Stimulated activated CD8-positive, alpha-beta memory T cell treated with anti-CD3 and anti-CD28 coated beads, Interleukin-12 subunit alpha, Interleukin-12 subunit beta, amount 100 ng/mL, for 1 hour (primary cell): Measurements from ENCODE around the gene IRX4.

Experiments
- DNase-seq: peaks from one replicate; pipeline ENCODE4 v3.0.0-alpha.2; 2020; ENCODE audit warnings: low read depth

Gene IRX4

DNA sequence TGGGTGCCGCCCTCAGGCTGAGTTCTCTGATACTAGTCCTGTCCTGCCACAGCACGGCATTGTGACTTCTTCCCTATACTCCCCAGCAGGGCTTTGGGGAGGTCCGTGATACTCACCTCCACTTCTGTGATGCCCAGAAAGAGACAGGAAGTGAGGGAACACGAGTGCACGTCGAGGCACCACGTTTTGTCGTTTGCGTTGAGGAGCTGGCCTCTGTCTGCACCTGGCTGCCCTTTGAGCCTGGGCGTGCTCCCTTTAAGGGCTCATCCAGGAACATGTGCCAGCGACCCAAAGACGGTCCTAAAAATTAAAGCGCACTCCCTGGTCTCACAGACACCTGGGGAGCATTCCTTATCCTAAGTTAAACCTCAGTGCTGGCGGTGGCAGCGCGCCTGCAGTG lies 8.7 kb upstream of the IRX4 start:
- no peak for DNase-seq

DNA sequence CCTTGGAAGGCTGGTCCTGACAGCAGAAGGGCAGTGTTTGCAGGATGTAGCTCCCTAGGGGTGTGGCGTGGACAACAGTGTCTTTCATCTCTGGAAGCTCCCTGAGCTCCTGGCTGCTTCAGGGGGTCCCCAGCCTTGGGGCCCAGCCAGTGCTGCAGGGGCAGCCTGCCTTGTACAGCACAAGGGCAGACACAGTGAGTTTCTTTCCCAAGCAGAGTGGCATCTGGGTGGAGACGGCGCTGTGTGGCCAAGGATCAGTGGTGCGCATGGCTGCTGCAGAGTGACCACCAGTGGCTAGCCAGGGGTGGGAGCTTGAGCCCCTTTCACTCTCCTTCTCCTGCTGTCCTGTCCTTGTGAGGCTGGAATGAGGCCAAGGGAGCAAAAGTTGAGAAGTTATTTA lies 7.6 kb upstream of the IRX4 start:
- no peak for DNase-seq

DNA sequence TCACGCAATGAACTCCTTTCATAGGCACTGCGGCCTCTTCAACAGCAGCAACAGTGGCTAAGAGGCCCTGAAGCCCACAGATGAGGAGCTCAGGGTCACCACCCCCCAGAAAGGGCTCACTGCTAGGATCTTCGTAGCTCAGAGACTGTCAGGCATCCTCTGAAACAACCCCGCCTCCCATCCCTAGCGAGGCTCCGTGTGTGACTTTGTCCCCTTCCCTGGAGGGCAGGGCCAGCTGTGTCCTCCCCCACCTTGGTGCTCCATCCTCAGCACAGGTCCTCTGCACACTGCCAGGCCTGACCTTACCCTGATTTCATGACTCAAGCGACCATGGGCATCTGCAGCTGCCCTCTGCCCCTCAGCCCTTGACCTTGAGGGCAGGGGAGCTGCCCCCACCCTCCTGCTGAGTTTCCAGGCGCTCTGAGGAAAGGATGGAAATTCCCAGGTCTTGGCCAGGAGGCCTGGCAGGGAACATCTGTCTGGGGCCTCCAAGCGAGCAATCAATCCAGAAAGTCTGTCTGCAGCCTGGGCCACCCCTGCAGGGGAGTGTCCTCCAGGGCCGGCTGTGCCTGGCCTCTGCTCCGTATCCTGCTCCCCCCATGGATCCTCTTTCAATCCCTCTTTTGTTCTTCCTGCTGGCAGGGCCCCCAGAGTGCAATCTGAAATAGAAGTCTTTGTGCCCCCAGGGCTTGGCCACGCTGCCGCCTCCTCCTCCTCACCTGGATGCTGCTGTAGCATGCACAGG lies 6.8 kb upstream of the IRX4 start:
- no peak for DNase-seq

DNA sequence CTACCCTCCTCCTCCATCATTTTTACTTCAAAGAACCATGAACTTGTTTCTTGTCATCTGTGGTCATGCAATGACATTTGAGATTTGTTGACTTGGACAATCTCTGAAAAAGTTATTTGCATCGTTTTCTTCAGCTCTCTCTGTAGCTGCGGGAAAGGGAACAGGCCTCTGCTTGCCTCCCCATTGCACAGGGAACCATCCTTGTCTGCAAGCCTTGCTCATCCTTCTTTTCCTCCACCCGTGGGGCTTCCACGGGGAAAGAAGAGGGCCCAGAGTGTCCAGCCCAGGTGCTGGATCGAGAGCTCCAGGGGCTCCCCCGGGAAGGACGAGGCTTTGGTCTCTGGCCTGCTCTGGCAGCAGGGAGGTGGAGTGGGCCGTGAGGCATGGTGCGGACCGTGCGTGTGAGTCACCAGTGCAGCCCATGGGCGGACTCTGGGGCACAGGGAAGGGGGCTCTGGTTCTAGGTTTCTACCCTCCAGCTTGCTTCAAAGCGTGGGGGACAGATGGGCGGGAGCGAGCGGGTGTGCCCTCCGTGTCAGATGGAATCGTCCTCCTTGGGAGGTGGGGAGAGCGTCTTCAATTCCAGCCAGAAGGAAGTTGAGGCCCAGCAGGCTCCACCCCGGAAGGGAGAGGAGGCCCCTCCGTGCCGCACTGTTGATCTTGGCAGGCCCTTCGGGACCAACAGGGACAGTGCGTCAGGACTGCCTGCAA lies 6.0 kb upstream of the IRX4 start:
- DNase-seq: no peak

DNA sequence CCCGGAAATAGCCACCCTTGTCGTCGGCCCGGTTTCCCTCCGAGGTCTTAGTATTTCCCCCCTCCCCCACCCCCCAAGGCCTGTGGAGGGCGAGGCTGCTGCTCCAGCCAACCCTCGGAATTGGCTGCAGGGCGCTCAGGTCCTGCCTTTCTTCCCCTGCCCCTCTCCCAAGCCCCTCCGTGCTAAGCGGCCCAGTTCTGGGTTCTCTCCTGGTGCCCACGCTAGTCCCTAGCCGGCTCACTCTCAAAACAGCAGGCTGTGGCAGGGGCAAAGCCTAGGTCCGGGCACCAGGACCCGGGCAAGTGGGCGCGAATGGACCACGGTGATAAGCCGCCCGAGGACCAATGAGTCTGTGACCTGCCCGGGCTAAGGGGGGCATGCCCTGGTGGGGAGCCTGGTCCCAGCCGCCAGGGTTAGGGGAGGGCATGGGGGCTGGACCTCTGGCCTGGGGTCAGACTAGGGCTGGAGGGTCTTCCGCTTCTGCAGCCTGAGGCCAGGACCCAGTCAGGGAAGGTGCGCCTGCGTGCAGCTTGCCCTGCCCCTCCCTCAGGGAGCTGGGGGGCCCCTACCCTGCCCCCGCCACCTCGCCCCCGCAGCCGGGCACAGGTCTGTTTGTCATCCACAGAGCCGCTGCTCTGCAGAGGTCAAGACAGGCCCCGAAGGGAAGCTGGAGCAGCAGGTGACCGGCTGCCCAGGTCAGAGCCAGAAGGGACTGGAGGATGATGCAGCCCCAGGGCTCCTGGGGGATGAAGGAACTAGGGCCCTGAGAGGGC lies 5.0 kb upstream of the IRX4 start:
- DNase-seq: no peak

DNA sequence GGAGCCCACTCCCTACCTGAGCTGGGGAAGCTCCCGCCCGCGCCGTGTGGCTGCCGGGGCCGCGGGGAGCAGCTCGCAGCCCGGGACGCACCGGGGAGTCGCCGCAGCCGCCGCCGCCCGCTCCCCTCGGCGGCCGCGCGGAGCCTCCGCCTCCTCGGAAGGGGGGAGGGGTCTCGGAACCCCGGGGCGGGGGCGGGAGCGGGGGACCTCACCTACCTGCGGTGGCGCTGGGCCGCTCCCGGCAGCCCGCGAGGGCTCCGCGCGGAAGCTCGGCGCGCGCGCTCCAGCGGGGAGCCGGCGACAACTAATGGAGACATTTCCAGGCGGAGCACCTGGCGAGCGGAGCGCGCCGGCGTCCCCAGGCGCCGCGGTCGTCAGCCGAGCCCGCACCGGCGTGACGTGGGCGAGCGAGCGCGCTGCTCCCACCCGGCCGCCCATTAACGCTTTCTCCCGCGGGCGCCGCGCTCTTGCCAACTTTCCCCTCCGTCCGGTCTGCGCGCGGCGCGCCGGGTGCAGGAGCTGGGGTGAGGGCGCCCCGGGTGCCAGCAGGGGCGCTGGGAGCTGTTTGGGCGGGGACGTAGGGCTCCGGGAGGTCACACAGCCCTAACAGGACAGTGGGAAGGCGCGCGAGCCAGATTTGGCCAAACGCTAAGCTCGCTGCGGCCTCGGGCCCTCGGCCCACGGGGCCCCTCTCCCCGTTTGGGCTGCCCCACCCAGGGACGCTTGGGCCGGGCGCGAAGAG lies 4.3 kb upstream of the IRX4 start:
- DNase-seq: no peak

DNA sequence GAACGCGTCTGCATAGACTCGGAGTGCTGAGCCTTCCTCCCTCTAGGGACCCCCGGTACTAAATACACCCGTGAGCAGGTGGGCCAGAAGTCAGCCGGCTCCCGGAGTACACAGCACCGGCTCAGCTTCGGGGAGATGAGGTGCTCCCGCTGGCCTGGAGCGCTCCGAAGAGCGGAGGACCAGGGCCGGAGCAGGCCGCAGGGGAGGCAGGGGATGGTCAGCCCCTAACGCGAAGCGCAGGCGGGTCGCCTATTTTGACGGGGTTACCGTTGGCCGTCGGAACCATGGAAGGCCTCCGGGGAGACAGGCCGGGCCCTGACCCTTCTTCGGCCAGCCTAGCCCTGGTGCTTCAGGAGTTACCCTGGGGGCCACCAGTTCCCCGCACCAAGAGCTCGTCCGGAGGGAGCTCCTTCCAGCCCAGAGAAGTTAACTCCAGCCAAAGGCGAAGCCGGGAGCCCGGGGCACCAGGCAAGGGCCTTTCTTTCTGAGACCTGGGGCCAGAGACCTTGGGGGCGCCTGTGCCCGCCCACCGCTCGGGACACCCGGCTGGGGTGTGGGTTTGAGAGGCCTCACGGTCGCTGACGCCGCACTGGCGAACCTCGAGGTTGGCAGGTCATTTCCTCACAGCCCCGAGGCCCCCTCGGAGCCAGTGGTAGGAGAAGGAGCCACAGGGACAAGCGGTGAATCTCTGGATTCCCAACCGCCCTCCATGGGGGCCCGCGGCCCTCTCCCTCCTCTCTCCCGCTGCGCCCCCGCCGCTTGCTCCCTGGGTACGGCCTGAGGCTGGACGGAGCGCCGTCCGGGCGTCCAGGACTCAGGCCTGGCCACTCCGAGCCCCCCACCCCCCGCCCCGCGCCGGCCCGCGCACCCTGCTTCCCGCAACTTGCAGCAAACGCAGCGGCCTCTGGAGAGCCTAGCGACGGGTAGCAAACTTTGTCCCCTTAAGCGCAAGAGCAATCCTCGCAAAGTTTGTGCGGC lies 3.4 kb upstream of the IRX4 start:
- no peak for DNase-seq

- no peak for DNase-seq
Observed at GRCh38 chr5:1885404-1885755, 2.7 kb upstream of the IRX4 start.

- DNase-seq: no peak
Observed at GRCh38 chr5:1884678-1885403, 2.1 kb upstream of the IRX4 start.

DNA sequence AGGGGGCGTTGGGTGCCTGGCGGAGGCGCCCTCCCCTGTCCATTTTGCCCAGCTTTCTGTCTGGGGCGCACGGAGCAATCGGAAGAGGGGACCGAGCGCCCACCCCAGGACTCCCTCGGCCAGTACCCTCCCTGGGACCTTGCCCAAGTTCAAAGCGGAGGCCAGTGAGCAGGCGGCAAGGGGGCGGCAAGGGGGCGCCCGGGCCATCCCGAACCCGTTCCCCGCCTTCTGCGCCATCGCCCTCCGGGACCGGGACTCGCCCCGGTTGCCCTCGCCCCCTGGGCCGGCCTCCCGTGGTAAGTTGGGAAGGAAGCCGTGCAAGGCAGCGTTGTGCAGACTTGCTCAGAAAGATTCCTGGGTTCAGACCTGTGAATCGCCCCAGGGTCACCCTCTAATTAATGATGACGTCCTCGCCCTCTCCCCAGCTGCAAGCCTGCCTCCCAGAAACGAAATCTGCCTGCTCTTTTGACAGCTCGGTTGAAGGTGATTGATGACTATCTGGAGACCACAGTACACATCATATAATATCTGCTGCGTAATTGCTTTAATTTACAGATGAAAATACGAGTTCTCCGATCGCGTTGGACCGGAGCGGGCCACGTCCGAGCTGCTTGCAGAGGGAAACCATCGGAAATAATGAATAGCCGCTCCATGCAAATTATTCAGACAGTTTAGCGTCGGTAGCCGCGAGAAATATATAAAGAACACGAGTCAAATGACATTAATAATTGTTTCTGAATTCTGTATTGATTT lies 1.4 kb upstream of the IRX4 start:
- DNase-seq: no peak

GRCh38 chr5:1883120-1883924 lies 597 bp upstream of the IRX4 start:
- DNase-seq: no peak

DNA sequence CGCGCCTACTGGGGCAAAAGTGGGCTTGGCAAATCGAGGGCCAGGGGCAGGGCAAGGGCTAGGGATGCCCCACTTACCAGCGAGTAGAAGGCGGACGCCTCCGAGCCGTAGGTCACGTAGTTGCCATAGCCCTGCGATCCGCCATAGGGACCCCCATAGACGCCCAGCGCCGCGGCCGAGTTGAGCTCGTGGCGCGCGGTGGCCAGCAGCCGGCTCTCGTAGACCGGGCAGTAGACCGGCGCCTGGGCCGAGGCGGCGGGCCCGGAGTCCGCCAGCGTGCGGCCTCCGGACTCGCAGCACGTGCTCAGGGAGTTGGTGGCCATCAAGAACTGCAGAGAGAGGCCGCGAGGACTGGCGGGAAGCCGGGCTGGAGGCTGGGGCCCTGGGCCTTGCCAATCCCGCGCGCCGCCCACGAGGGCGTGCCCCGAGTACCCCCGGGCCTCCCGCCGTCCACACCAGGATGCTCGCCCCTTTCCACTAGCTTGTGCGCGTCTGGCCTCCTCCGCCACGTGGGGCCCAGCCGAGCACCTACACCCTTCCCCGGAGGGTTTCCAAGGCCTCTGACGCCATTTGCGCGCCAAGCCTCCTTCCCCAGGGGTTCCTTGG lies 891 bp downstream of the IRX4 start:
- DNase-seq: no peak

- no peak for DNase-seq
Observed at GRCh38 chr5:1881098-1881572, 1.6 kb downstream of the IRX4 start.

DNA sequence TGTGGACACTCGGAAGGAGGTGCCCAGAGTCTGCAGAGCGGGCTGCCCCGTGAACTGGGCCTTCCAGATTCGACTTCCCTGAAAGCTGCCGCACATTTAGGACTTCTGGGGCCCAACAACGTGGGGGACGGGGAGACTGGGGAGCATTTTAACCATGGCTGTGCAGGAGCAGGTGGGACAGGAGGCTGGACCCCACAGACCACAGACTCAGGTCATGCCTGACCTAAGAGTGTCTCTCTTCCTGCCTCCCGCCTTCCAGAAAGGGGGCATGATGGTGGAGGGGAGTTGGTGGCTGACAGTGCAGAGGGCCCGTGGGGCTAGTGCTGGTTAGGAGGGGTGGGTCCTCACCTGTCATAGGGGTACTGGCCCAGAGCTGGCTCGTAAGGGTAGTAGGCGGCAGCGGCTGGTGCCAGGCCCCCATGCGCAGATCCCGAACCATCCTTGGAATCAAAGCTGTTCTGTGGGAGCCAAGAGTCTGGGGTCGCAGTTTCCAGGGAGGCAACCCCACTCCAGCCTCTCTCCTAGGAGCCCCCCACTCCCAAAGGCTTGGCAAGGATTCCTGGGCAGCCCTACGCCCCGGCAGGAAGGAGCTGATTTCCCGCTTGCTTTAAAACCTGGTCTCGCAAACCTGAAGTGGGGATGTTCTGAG lies 2.2 kb downstream of the IRX4 start:
- DNase-seq: no peak

DNA sequence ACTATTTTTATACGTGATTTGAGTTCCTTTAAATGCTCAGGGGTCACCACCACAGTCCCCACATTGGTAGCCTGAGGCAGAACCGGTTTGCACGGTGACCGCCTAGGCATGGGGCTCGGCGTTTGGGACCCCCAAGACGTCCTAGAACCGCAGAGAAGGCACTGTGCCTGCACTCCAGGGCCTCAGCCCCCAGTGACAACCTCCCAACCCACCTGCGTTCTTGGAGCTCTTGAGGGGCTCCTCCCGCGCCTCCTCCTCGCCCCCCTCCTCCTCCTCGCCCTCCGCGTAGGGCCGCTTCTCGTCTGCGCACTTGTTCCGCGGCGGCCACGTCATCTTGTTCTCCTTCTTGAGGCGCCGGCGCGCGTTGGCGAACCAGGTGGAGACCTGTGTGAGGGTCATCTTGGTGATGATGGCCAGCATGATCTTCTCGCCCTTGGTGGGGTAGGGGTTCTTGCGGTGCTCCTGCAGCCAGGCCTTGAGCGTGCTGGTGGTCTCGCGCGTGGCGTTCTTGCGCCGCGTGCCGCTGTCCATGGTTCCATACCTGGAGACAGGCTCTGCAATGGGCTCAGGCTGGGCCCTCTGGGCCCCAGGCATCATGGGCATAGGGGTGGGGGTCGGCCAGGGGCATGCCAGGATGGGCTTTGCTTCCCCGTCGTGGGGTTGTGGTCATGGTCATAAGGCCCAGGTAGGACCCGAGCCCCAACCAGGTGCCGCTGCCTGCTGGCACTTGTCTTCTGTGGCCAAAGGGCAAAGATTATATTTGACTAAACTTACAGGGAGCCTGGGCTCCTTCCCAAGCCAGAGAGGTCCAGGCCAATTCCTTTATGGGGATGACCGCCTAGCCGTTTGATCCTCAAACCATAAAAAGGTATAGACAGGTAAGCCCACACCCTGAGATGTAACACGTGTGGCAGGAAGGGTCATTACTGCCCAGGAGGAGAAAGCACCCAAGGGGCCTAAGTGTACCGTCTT lies 3.1 kb downstream of the IRX4 start:
- no peak for DNase-seq

DNA sequence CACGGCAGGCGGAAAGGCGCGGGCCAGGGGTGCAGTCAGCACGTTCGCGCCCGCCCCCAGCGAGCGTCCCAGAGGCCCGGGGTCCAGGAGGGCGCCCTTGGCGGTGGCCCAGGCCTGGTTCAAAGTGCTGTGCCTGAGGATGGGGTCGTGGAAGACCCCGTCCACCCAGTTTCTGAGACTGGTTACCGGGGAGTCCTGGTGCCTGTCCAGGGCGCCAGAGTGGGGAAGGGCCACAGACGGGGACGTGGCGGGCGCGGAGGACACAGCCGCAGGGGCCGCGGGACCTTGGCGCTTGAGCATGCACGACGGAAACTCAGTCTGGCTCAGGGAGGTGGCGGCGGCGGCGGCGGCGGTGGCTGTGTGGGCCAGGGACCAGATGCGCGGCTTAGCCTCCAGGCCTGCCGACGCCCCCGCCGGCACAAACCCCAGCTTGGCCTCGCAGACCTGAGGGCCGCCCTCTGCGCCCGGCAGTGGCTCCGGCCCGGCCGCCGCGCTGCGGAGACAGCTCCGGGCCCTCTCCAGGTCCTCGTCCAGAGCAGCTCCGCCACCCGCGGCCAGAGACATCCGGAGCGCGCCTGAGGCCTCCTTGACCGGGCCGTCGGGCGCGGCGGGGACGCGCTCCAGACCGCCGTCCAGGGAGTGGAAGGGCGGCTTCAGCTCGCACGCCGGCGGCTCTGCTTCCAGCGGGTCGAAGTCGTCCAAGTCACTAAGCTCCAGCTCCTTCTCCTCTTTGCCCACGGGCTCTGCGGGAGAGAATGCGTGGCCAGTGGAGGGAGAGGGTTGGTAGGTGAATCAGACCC lies 4.5 kb downstream of the IRX4 start:
- no peak for DNase-seq
